ENCODE data around the gene MXD4. TPM values are rescaled to one million over a fixed set of nuclear protein-coding genes. Genes with fewer than 3 reads are reported as not detected.

Gene MXD4
- total RNA-seq = 32.9 TPM

GRCh38 chr4:2261853-2262144 lies at the start of gene MXD4:
TSS of gene MXD4 (minus strand) at chr4:2262109. CDS start at chr4:2261980, 129 bp downstream.

GRCh38 chr4:2241410-2242353 lies 20.2 kb downstream of the MXD4 start, which contains the start of the genes HAUS3 and POLN:
TSS of gene HAUS3 (minus strand) at chr4:2242121. CDS start at chr4:2240946, 1,175 bp downstream.
TSS of gene POLN (minus strand) at chr4:2242121. CDS start at chr4:2229231, 12,890 bp downstream.

Small RNAs within 50 kb of the gene (small RNA-seq; reads per million reads assigned to genes)
- gene COX6B1P5 (ENCODE audit: low replicate concordance) = not detected

Other genes with a start within 250 kb of the MXD4 start
- 13.1 TPM for gene NAT8L, start 202.8 kb downstream of the MXD4 start, total RNA-seq
- 35.1 TPM for gene HAUS3, start 20.0 kb downstream of the MXD4 start, total RNA-seq
- gene POLN, start 20.0 kb downstream of the MXD4 start, total RNA-seq = 7.8 TPM
- 7.8 TPM for gene ZFYVE28, start 156.5 kb upstream of the MXD4 start, total RNA-seq
- not detected for gene CFAP99, start 156.8 kb upstream of the MXD4 start, total RNA-seq
- 47.6 TPM for gene RNF4, start 207.0 kb upstream of the MXD4 start, total RNA-seq

Measured in parietal lobe (tissue), 2 donors.